ENCODE measurements around the gene SNTG2.

DNA sequence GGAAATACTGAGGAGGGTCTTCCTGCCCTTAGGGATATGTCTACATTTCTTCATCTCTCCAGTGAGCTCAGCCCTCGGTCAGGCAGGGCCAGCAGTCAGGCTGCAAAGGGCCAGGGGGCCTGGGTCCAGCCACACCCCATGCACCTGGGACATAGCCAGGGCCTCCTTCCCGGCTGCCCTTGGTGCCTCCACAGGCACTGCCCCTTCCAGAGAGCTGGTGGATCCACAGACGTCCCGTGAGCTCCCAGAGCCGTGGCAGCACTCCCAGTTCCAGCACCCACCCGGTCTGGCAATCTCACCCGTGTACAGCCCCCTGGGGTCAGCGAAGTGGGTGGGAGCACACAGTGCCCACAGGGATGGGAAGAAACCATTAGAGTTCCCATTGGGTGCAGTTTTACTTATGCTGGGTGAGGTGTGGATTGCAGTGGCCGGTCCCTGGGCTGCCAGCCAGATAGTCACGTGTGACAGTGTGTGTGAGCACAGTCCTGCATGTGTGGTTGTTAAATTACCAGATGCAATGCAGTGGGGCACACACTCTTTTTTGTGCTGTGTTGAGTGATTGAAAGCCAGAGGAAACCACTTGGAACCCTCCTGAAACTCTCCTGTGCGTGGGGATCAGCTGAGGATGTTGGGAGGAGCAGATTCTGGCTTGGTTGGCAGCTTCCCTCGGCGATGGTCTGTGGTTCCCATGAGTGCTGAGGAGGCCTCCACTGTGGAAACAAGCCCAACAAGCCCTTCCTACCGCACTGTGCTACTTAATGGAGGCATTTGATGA, 131.0 kb downstream of the SNTG2 start:
- TF ChIP-seq, protein P1, sequence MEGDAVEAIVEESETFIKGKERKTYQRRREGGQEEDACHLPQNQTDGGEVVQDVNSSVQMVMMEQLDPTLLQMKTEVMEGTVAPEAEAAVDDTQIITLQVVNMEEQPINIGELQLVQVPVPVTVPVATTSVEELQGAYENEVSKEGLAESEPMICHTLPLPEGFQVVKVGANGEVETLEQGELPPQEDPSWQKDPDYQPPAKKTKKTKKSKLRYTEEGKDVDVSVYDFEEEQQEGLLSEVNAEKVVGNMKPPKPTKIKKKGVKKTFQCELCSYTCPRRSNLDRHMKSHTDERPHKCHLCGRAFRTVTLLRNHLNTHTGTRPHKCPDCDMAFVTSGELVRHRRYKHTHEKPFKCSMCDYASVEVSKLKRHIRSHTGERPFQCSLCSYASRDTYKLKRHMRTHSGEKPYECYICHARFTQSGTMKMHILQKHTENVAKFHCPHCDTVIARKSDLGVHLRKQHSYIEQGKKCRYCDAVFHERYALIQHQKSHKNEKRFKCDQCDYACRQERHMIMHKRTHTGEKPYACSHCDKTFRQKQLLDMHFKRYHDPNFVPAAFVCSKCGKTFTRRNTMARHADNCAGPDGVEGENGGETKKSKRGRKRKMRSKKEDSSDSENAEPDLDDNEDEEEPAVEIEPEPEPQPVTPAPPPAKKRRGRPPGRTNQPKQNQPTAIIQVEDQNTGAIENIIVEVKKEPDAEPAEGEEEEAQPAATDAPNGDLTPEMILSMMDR (IDR thresholded peaks at IDR 0.05), result no peak
- TF ChIP-seq TP53 (CRISPR knock-in tag; IDR thresholded peaks at IDR 0.05) (no peak), IRF2 (CRISPR knock-in tag; IDR thresholded peaks at IDR 0.05; ENCODE audit: borderline replicate concordance, low read depth) (no peak), NFE2L1 (CRISPR knock-in tag; IDR thresholded peaks at IDR 0.05) (no peak), ELF4 (CRISPR knock-in tag; IDR thresholded peaks at IDR 0.05; ENCODE audit: low read depth) (no peak), CREB1 (CRISPR knock-in tag; IDR thresholded peaks at IDR 0.05) (no peak), JUN (CRISPR knock-in tag; IDR thresholded peaks at IDR 0.05) (no peak), MXD4 (CRISPR knock-in tag; IDR thresholded peaks at IDR 0.05; ENCODE audit: borderline replicate concordance) (no peak)
- TF ChIP-seq, protein P2, sequence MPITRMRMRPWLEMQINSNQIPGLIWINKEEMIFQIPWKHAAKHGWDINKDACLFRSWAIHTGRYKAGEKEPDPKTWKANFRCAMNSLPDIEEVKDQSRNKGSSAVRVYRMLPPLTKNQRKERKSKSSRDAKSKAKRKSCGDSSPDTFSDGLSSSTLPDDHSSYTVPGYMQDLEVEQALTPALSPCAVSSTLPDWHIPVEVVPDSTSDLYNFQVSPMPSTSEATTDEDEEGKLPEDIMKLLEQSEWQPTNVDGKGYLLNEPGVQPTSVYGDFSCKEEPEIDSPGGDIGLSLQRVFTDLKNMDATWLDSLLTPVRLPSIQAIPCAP (CRISPR knock-in tag; IDR thresholded peaks at IDR 0.05), result no peak
- TF ChIP-seq, protein P3, sequence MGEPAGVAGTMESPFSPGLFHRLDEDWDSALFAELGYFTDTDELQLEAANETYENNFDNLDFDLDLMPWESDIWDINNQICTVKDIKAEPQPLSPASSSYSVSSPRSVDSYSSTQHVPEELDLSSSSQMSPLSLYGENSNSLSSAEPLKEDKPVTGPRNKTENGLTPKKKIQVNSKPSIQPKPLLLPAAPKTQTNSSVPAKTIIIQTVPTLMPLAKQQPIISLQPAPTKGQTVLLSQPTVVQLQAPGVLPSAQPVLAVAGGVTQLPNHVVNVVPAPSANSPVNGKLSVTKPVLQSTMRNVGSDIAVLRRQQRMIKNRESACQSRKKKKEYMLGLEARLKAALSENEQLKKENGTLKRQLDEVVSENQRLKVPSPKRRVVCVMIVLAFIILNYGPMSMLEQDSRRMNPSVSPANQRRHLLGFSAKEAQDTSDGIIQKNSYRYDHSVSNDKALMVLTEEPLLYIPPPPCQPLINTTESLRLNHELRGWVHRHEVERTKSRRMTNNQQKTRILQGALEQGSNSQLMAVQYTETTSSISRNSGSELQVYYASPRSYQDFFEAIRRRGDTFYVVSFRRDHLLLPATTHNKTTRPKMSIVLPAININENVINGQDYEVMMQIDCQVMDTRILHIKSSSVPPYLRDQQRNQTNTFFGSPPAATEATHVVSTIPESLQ (CRISPR knock-in tag; IDR thresholded peaks at IDR 0.05), result no peak
- TF ChIP-seq, protein P4, sequence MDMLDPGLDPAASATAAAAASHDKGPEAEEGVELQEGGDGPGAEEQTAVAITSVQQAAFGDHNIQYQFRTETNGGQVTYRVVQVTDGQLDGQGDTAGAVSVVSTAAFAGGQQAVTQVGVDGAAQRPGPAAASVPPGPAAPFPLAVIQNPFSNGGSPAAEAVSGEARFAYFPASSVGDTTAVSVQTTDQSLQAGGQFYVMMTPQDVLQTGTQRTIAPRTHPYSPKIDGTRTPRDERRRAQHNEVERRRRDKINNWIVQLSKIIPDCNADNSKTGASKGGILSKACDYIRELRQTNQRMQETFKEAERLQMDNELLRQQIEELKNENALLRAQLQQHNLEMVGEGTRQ (CRISPR knock-in tag; IDR thresholded peaks at IDR 0.05), result no peak
- TF ChIP-seq, protein P5, sequence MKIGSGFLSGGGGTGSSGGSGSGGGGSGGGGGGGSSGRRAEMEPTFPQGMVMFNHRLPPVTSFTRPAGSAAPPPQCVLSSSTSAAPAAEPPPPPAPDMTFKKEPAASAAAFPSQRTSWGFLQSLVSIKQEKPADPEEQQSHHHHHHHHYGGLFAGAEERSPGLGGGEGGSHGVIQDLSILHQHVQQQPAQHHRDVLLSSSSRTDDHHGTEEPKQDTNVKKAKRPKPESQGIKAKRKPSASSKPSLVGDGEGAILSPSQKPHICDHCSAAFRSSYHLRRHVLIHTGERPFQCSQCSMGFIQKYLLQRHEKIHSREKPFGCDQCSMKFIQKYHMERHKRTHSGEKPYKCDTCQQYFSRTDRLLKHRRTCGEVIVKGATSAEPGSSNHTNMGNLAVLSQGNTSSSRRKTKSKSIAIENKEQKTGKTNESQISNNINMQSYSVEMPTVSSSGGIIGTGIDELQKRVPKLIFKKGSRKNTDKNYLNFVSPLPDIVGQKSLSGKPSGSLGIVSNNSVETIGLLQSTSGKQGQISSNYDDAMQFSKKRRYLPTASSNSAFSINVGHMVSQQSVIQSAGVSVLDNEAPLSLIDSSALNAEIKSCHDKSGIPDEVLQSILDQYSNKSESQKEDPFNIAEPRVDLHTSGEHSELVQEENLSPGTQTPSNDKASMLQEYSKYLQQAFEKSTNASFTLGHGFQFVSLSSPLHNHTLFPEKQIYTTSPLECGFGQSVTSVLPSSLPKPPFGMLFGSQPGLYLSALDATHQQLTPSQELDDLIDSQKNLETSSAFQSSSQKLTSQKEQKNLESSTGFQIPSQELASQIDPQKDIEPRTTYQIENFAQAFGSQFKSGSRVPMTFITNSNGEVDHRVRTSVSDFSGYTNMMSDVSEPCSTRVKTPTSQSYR (CRISPR knock-in tag; IDR thresholded peaks at IDR 0.05), result no peak
